H1 (cell line): ENCODE measurements around the gene FADS6.

Source experiments
- EZH2 ChIP-seq: fragments of 200-600 bp; sonication (generic); IDR thresholded peaks from 2 replicates; pipeline ENCODE4 v1.7.1; 2012; ENCODE audit warnings: low read depth, mild to moderate bottlenecking, moderate library complexity, low read length, inconsistent platforms; ENCODE audit not compliant: severe bottlenecking
- KDM1A ChIP-seq: fragments of 200-600, 300-600 bp; sonication (generic); IDR thresholded peaks from 2 replicates; pipeline ENCODE4 v1.7.1; 2016; ENCODE audit warnings: mild to moderate bottlenecking, low read length, borderline replicate concordance
- PHF8 ChIP-seq: fragments of 200-600 bp; sonication (generic); conservative IDR thresholded peaks from 2 replicates; pipeline ENCODE4 v1.7.1; 2012; ENCODE audit warnings: low read depth, mild to moderate bottlenecking, inconsistent platforms, low read length, moderate library complexity
- TAF1 ChIP-seq: IDR thresholded peaks from 2 replicates; pipeline ENCODE4 v1.6.1; 2011; ENCODE audit warnings: mild to moderate bottlenecking, low read depth, low read length
- TF ChIP-seq, protein P1 (sequence below), 3 experiments: IDR thresholded peaks; 1 replicate in 2 of 3; 2 replicates in 1 of 3; pipeline versions ENCODE4 v1.5.1 to v1.6.1; 2011; ENCODE audit warnings: low read length in 3 of 3, mild to moderate bottlenecking in 3 of 3, inconsistent platforms in 2 of 3, low read depth in 1 of 3, moderate library complexity in 1 of 3; ENCODE audit not compliant: insufficient read depth in 1 of 3; ENCODE audit errors: control extremely low read depth in 1 of 3

- no peak for TF ChIP-seq EZH2
- TF ChIP-seq PHF8: no peak
- TF ChIP-seq, protein P1, sequence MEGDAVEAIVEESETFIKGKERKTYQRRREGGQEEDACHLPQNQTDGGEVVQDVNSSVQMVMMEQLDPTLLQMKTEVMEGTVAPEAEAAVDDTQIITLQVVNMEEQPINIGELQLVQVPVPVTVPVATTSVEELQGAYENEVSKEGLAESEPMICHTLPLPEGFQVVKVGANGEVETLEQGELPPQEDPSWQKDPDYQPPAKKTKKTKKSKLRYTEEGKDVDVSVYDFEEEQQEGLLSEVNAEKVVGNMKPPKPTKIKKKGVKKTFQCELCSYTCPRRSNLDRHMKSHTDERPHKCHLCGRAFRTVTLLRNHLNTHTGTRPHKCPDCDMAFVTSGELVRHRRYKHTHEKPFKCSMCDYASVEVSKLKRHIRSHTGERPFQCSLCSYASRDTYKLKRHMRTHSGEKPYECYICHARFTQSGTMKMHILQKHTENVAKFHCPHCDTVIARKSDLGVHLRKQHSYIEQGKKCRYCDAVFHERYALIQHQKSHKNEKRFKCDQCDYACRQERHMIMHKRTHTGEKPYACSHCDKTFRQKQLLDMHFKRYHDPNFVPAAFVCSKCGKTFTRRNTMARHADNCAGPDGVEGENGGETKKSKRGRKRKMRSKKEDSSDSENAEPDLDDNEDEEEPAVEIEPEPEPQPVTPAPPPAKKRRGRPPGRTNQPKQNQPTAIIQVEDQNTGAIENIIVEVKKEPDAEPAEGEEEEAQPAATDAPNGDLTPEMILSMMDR (IDR thresholded peaks at IDR 0.05; ENCODE audit: control extremely low read depth in 1 of 3, insufficient read depth in 1 of 3, low read depth in 1 of 3, low read length in 3 of 3): no peak
- TF ChIP-seq KDM1A: no peak
- TF ChIP-seq TAF1: no peak
Measured at GRCh38 chr17:74936470-74936799, 43.0 kb upstream of the FADS6 start.
